ENCODE data around the gene SDCCAG8.

DNA sequence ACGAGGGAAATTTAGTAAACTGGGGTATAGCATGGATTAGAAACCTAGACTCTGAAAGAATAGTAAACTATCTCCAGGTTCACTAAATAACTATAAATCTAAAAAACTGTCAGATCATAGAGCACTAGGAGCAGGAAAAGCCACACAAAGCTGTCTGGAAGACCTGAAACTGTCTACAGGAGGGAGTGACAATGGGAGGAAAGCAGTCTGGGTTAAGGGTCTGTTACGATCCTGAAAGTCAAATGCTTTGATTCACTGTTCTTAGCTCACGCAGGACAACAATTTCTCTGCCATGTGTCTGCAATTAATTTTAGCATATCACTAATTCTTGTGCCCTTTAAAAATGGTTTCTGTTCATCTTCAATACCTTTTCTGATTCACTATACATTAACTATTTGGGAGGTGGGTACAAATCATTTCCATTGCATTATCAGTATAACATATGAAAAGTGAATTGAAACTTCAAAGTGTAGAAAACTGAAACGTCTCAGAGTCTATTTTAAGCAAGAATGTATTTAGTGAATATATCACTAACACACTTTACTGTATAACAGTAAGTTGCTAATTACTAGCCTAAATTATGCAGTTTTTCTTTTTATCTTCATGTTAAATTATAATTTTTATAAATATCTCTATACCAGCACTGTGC is 19.1 kb upstream of the SDCCAG8 start:
- TF ChIP-seq POLR2AphosphoS5 (IDR thresholded peaks at IDR 0.05; ENCODE audit: borderline replicate concordance, low read depth, low read length), result no peak
- TF ChIP-seq EZH2 (IDR thresholded peaks at IDR 0.05), result no peak
- no peak for TF ChIP-seq FOXP2 (optimal IDR thresholded peaks at IDR 0.05; ENCODE audit: control extremely low read depth, extremely low read length, insufficient read depth)

All from SK-N-MC (cell line).